GM19455 (cell line): ENCODE results near the gene FTO.
"Not testable (repeated sequence)": the region's sequence is repeated elsewhere in the genome, so short reads cannot be mapped to it uniquely, and the experiment has no call there.

Experiments used
- ATAC-seq: cut with Tn5 transposase; IDR thresholded peaks from one replicate; pipeline ENCODE4 v1.9.1; 2021; ENCODE audit not compliant: unreplicated experiment

FTO gene

DNA sequence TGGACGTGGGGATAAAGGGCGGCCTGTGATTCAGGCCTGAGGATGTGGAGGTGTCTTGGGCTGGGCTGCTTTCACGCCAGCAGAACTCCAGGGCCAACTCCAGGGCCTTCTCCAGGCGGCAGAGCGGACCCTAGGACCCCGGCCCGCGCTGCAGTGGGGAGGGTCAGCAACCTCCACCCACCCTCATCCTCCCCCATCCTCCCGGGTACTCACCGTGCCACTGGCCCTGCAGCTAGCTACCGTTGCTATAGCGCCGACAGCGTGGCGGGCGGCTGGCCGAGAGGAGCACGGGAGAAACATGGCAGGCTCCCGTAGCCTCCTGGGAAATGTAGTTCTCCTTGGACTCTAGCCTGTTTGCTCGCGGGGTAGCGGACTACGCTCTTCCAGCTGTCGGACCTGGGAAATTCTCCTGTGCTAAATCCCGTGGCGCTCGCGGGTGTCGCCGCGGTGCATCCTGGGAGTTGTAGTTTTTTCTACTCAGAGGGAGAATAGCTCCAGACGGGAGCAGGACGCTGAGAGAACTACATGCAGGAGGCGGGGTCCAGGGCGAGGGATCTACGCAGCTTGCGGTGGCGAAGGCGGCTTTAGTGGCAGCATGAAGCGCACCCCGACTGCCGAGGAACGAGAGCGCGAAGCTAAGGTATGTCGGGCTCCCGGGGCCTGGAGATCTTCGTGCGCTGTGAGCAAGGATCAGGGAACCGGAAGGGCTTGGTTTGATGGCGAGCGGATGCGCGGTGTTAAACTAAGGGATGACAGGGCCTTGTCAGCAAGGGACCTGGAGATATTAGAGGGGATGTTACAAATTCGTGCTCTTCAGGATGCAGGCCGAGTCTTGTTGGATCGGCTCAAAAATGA is at the start of gene FTO, which contains the start of gene RPGRIP1L:
TSS of gene FTO (plus strand) at position 567 of the 855 bp plus-strand sequence.
TSS of gene RPGRIP1L (minus strand) at position 270 of the 855 bp plus-strand sequence. CDS start 3,136 bp downstream, outside the sequence.
- peak; percentile 99 for ATAC-seq

- ATAC-seq: no peak
Observed at GRCh38 chr16:53654946-53655345, 49.0 kb upstream of the FTO start.

DNA sequence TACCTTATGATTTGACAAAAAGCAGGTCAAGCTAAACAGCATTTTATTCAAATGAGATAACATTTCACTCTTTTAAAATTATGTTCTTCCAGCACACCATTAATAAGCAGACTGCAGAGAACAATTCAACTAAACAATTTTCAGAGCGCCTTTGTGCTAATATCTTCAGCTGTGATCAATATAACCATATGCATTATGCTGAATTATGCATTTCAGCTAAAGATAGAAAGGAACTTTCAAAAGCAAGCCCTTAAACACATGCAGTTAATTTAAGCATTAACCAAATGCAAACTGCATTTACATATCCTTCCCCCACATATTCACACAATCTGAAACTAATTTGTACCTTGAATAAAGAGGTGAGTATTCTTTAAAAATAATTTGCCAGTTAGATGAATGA is 41.9 kb upstream of the FTO start:
- no peak for ATAC-seq

- ATAC-seq: peak; percentile 79
Observed at GRCh38 chr16:53664724-53665345, 39.1 kb upstream of the FTO start.

DNA sequence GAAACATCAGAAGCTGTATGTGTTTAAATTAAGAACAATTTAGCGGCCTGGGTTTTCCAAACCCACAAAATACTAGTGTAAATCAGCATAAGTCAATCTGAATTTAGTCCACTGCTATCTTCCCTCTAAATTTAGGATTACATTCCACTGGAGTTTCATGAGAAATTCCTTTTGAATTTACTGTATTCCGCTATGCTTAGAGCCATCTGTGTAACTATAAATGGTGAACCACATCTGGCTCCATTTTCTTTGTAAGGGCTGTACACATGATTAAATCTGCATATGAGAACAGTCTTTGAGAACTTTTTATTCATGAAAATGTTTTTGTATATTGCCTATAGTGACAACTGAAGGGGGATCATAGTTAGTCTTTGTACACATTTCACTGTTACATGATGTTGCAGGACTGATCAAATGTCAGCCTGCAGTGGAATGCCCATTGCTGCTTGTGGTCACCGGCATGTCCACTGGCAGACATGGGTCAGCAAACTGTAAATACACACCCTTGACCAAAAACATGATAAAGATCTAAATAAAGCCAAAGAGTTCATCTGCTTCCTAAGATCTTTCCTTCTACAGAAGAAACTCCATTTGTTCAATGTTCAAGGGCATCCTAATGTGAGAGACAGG is 37.1 kb upstream of the FTO start:
- no peak for ATAC-seq

DNA sequence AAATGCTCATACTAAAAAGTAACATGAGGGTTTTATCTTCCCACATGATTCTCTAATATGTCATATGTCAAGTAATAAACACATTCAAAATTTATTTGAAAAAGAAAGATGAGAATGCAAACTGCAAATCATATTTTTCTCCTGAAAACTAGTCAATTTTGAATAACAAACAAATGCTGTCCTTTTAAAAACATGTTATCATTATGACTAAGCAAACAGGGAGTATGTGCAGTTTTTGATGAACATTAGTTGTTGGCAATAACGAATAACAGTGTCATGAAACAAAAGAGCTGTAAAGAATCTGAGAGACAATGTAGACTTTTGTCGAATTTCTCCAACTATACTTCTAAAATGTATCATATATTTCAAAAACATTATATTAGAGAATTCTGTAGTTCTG is 35.1 kb upstream of the FTO start:
- no peak for ATAC-seq

- ATAC-seq: no peak
Observed at GRCh38 chr16:53672461-53672860, 31.5 kb upstream of the FTO start.

- no peak for ATAC-seq
Observed at GRCh38 chr16:53673189-53673588, 30.8 kb upstream of the FTO start.

DNA sequence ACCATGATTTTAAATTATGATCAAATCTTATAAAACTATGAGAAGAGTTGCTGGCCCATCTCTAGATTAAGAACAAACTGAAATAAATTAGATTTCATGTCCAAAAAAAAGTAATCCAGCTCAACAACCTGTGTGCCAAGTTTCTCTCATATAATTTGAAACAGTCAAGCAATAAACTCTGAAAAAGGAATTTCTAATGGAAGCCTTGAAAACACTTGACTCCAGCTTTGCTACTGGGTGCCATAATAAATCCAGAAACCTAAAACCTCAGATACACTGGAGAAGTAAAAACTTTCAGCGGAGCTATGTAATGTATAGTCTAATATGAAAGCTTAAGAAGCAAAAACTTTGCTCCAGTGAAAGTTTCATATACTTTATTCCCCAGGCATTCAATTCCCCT is 25.8 kb upstream of the FTO start:
- ATAC-seq: no peak

DNA sequence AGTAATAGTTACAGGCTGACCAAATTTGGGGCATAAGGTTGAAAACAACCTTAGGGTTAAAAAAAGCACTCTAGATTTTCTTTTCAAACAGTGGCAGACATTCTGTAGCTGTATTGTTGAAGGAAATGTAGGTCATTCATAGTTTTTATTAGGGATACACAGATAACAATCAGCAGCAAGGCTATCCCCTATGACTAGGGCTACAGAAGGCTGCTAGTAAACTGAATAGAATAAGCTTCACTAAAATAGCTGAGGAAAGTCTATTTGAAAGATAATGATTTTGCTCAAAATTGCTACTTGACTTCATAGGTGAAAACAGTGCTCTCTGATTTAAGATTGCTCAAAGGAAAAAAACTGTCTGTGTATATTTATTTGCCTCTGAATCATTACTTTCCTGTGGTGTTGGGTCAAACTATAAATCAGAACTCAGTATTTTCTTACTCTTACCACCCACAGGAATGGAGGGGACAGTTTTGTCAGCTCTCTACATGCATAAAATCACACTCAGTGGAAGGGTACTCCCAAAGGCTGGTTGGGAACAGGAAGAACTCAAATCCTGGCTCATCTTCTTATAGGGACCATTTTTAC is 25.1 kb upstream of the FTO start:
- ATAC-seq: no peak

- ATAC-seq: no peak
Observed at GRCh38 chr16:53680756-53681155, 23.2 kb upstream of the FTO start.

- ATAC-seq: no peak
Observed at GRCh38 chr16:53681354-53681753, 22.6 kb upstream of the FTO start.

DNA sequence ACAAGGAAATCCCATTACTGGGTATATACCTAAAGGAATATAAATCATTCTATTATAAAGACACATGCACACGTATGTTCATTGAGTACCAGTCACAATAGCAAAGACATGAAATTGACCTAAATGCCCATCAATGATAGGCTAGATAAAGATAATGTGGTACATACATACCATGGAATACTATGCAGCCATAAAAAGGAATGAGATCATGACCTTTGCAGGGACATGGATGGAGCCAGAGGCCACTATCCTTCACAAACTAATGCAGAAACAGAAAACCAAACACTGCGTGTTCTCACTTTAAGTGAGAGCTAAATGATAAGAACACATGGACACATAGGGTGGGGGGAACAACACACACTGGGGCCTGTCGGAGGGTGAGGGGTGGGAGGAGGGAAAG is 18.6 kb upstream of the FTO start:
- ATAC-seq: not testable (repeated sequence)

DNA sequence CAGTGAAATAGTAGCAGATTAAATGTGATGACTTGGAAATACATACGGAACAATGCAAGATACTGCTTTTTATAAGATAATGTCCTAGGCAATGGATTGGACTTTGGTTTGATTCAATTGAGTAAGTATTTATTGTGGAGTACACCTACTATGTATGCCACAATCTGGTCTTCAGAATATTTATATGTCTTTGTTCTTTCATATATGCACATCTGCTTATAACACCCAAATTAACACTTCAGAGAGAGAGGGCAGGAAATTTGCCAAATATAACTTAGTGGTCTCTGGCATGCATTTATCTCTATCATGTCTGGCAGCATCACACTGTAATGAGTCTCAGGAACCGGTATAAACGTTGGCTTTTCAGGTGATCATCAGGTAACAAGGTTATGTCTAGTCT is 17.2 kb upstream of the FTO start:
- no peak for ATAC-seq

GRCh38 chr16:53689636-53690035 is 14.3 kb upstream of the FTO start:
- no peak for ATAC-seq

GRCh38 chr16:53690771-53691170 is 13.2 kb upstream of the FTO start:
- no peak for ATAC-seq

- ATAC-seq: no peak
Observed at GRCh38 chr16:53692146-53692545, 11.8 kb upstream of the FTO start.

GRCh38 chr16:53693320-53693719 is 10.6 kb upstream of the FTO start:
- ATAC-seq: no peak

- no peak for ATAC-seq
Observed at GRCh38 chr16:53695070-53695469, 8.9 kb upstream of the FTO start.

DNA sequence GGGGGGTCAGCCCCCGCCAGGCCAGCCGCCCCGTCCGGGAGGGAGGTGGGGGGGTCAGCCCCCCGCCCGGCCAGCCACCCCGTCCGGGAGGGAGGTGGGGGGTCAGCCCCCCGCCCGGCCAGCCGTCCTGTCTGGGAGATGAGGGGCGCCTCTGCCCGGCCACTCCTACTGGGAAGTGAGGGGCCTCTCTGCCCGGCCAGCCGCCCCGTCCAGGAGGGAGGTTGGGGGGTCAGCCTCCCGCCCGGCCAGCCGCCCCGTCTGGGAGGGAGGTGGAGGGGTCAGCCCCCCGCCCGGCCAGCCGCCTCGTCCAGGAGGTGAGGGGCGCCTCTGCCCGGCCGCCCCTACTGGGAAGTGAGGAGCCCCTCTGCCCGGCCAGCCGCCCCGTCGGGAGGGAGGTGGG is 5.7 kb upstream of the FTO start:
- not testable (repeated sequence) for ATAC-seq

DNA sequence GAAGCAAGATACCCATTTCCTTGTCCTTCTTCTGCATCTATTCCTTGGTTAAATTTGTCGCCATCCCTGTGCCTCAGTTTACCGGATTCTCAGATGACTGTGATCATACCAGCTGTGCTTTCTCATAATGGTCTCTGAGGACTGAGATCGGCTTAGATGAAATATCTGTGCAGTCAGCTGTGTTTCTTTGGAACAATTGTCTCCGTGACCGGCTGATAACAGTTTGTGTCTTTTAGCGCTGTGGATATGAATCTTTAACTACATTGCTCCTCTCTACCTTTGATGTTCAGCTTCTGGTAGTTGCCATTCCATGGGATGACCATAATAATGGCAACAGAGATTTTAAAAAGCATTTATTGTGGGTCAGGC is 473 bp downstream of the FTO start:
- ATAC-seq: no peak

DNA sequence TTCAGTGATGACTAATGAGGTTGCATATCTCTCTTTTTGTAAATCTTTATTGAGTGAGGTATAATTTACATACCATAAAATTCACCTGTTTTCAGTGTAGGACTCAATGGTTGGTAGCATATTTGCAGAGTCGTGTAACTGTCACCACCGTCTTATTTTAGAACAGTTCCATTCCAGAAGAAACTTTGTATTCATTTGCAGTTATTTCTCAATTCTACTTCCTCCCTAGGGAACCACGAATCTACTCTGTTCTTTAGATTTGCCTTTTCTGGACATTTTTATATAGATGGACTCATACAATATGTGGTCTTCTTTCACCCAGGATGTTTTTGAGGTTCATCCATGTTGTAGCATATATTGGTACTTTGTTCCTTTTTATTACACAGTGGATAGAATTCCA is 3.7 kb downstream of the FTO start:
- ATAC-seq: no peak
